Stimulated activated CD8-positive, alpha-beta memory T cell treated with anti-CD3 and anti-CD28 coated beads, Interleukin-4, amount 100 ng/mL, for 24 hours (primary cell): ENCODE measurements around the gene FKBP2.

Source experiments
- DNase-seq: peaks from one replicate; pipeline ENCODE4 v3.0.0-alpha.2; 2020; ENCODE audit warnings: low read depth

FKBP2 gene

DNA sequence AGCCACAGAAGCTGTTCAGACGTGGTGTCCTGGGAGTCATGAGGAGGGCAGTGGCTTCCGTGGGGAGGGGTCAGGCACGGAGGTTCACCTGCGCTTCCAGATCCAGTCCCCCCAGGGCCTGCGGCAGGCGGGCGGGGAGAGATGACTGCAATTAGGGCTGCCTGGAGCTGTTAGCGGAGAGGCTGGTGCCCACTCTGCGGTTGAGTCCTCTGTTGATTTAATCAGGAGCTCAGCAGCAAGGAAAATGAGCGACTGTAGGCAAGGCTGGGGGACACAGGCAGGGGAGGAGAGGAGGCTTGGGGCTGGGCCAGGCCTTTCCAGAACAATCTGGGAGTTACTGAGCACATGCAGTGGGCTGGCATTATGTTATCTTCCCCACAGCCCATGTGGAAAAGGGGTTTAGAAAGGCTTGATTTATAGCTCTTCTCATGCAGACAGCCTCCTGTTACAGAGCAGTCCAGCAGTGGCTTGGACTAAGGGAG lies 23.5 kb downstream of the FKBP2 start:
- DNase-seq: no peak

DNA sequence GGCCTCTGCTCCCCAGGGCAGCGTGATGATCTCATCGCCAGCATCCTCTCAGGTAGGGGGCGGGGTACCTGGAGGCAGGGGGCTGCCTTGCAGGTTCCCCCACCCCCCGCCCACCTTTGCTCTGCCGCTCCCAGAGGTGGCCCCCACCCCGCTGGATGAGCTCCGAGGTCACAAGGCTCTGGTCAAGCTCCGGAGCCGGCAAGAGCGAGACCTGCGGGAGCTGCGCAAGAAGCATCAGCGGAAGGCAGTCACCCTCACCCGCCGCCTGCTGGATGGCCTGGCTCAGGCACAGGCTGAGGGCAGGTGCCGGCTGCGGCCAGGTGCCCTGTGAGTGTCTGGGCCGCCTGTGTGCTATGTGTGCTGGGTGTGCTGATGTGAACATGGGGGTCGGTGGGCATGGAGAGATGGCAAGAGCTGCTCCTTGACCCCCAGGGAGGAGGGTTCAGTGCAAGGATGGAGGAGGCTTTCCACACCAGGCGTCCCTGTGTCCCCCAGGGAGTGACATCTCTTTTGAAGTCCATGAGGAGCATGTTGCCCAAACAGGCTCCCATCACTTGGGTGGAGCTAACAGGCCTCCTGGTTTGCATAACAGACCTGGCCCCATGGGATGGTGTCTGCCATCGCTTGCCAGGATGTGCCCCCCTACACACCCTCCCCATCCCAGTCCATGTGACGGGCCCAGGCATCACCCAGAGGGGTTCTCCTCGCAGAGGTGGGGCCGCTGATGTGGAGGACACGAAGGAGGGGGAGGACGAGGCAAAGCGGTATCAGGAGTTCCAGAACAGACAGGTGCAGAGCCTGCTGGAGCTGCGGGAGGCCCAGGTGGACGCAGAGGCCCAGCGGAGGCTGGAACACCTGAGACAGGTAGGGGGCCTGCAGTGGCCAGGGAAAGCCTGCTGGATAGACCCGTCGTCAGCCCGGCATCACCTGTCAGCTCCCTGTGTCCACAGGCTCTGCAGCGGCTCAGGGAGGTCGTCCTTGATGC lies 24.6 kb downstream of the FKBP2 start:
- DNase-seq: no peak

DNA sequence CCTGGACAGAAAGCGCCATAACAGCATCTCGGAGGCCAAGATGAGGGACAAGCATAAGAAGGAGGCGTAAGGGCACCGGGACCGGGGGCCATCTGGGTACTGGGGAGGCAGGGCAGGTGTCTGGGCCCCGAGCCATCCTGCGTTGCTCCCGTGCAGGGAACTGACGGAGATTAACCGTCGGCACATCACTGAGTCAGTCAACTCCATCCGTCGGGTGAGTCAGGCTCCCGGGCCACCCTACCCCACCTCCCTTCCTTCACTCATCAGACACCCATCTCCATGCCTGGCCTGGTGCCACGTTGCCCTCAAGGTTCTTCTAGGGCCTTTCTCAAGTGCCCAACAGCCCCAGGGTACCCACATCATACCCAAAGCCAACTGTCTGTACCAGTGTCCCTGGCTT lies 25.4 kb downstream of the FKBP2 start:
- no peak for DNase-seq

GRCh38 chr11:64267207-64267945 lies 26.5 kb downstream of the FKBP2 start:
- no peak for DNase-seq

- no peak for DNase-seq
Measured at GRCh38 chr11:64268025-64268892, 27.4 kb downstream of the FKBP2 start.

DNA sequence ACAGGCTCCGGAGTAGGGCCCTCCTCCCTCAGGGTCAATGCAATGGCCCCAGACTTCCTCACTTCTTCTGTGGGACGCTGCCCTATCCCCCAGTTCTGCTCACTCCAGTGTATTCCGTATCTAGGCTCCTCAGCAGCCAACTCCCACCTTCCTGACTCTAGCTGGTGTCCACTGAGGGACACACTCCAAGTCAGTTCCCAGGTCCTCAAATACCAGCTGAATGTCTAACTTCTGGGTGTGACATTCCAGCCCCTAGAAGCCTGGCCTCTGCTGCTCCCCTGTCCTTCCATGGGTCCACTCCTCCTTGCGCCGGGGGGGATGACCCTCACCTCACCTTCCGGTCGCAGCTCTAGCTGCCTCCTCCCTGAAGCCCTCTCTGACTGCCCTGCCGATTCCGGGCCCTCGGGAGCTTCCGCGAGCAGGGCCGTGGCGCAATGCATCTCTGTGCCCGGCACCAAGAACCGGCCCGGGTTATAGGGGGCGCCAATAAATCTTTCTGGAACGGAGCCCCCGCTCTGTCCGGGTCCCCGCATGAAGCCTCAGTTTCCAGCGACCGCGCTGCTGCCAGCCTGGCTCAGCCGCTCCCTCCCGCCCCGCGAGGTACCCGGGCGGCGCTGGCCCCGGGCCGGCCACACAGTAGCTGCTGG lies 28.1 kb downstream of the FKBP2 start:
- peak; percentile 35 for DNase-seq

DNA sequence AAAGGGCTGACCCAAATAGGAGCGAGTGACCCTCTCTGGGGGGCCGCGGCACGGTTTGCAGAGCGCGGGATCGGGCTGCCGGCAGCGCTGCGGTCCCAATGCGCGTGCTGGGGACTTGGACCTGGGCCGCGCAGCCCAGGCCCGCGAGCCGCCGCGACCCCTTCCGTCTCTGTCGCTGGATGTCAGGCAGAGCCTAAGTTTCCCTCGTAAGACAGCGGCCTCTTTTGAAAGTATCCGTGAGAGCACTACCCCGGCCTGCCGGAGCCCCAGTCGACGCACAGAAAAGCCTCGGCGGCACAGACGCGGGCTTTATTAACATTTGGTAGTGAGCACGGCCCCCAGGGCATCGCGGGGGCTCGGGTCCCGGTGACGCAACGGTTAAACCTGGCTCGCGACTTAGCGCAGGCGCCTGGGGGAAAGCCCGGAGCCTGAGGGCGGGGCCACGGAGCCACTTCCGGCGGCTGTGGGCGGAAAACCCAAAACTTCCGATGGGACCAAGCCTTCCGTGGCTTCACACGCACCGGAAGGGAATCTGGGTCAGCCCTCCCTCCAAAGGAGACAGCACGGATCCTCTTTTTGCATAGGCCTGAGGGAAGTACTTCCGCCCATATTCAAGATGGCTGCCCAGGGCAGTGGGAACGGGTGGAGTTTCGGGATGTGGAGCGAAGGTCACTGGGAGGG lies 28.8 kb downstream of the FKBP2 start:
- peak; percentile 97 for DNase-seq

DNA sequence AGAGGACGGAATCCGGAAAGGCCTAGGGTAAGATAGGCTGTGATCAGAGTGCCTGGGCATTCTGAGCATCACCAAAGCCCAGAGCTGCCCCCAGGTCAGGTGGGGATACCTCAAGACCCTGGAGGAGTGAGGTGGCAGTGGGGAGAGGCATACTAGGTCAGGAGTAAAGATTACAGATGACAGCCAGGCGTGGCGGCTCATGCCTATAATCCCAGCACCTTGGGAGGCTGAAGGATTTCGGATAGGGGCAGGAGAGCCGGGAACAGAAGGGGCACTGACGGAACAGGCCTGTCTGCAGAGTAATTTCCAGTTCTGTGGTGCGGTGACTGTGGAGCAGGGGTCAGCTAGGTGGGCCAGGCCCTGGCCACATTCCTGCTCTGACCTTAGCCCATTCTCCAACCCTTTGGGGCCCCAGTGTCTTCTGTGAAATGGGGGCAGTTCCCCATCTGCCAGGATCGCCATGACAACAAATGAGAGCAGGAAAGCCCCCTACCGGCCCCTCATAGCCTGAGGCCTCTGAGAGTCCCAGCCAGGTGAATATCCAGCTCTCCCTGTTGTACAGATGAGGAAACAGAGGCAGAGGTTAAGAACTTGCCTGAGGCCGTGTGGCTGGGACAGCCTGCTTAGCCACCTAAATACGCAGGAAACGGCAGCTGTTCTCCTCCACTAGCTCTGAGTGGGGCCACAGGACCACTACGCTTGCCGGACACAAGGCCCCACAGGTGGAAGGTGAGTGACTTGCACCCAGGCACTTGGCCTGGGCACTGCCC lies 34.3 kb downstream of the FKBP2 start:
- no peak for DNase-seq

- no peak for DNase-seq
Measured at GRCh38 chr11:64275841-64276240, 34.9 kb downstream of the FKBP2 start.

GRCh38 chr11:64276653-64277431 lies 35.9 kb downstream of the FKBP2 start:
- DNase-seq: no peak

- DNase-seq: no peak
Measured at GRCh38 chr11:64278576-64279190, 37.8 kb downstream of the FKBP2 start.

DNA sequence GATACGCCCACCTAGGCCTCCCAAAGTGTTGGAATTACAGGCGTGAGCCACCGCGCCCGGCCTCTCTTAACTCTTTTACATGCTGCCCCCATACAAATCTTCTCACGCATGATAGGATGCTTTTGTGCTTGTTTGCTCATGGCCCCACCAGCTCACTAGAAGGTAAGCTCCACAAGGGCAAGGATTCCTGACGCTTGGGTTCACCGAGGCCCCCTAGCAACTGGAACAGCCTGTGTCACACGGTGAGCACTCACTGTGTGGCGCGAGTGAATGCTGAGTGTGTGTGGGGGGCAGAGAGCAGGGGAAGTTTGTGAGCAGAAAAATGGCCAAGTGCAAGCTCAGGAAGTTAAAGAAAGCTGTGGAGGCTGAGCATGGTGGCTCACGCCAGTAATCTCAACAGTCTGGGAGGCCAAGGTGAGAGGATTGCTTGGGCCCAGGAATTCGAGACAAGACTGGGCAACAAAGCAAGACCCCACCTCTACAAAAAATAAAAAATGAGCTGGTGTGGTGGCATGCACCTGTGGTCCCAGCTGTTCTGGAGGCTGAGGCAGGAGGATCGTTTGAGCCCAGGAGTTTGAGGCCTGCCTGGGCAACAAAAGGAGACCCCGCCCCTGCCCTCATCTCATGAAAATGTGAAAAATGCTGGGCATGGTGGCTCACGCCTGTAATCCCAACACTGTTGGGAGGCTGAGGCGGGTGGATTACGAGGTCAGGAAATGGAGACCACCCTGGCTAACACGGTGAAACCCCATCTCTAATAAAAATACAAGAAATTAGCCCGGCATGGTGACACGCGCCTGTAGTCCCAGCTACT lies 41.3 kb downstream of the FKBP2 start:
- DNase-seq: no peak

DNA sequence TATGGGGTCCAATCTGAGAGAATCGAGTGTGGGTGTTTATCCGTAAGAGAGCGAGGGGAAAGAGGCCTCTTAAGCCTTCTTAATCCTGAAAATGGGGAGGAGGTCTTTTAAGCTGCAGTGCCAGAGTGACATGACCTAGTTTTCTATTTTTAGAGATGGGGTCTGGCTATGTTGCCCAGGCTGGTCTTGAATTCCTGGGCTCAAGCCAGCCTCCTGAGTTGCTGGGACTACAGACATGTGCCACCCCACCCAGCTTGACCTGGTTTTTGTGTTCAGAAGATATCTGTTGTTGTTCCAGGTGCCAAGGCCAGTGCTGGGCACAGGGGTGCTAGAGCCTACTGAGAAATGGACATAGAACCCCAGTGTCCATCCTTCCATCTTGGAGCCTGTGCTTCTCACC lies 42.2 kb downstream of the FKBP2 start:
- DNase-seq: no peak

DNA sequence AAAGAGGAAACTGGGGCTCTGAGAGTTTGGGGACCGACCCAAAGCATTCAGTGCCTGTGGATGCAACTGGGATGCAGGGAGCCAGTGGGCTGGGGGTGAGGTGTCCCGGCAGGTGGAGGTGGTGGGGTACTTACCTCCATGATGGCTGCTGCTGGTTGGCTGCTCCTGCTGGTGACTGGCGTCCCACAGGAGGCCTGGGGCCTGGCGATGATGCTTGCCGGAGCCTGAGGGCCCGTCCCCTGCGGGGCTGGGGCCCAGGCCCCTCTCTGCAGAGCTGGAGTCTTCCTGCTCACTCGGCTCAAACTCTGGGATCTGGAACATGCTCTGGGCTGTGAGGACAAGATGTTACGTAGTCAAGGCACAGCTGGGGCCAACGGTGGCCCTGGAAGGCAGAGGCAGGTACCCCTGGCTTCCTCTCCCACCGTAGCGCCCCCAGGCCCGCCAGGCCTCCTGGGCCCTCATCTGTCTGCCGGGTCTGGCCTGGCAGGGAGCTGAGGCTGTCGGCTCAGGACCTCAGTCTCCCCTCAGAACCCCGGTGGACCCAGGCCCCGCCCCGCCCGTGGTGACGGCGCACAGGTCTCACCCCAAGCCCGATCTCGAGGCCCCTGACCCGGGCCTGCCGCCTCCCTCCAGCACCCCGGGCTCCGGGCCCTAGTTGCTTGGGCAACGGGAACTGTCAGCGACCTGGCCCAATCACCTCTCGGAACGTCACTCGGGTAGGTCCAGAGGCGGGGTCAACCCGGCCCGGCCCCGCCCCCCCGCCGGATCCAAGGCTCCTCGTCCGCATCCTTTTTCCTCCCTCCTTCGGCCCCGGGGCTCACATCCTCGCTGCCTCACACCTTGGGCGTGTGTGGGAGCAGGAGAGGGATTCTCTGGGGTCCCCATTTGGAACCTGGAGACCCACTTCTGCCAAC lies 43.4 kb downstream of the FKBP2 start, which contains the start of gene BAD:
BAD (minus strand) TSS at position 618 of the 914 bp plus-strand sequence; CDS start at position 321, 297 bp downstream.
- DNase-seq: peak; percentile 89

- DNase-seq: peak; percentile 86
Measured at GRCh38 chr11:64284962-64285884, 44.3 kb downstream of the FKBP2 start, which contains the start of gene GPR137. TSS of gene GPR137 (plus strand) at chr11:64285848. CDS start at chr11:64286525, 677 bp downstream.
